NCI-H2227 treated with DMSO at 0.1 percent for 48 hours (cell line): ENCODE data around the gene IKZF1.

Experiments used
- DNase-seq: peaks from one replicate; lab custom pipeline; 2025; lab: John Stamatoyannopoulos, UW

The IKZF1 gene

DNA sequence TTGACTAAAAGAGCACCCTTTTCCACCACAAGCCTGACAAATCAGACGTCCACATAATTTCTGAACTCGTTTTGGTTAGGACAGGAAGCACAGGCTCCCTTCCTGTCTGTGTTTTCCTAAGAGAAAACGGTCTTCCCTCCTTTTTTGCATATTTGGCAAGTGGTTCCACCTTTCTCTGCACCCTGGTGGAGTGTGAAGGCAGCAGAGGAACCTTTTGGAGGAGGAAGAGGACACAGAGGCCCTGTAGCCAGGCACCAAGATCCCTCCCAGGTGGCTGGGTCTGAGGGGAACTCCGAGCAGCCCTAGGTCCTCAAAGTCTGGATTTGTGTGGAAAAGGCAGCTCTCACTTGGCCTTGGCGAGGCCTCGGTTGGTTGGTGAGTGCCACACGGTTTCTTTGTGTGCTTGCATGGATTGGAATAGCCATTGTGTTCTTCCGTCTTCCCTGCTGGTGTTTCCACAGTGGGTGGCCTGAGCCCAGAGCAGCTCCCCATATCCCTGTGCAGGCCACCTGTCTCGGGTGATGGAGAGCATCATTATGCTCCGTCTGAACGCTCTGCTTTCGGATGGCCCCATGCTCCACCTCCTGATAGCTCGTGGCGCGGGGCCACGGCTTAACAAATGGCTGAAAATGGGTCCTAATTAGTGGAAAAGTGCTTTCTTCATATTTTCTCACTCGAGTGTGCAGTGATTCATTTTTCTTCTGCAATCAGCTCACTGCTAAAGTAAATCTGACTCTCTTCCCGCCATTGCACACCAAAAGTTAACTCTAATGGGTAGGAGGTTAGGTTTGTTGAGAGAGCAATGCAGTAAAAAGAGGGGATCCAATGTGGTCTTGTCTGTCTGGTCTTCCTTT is 4.2 kb downstream of the IKZF1 start:
- no peak for DNase-seq

DNA sequence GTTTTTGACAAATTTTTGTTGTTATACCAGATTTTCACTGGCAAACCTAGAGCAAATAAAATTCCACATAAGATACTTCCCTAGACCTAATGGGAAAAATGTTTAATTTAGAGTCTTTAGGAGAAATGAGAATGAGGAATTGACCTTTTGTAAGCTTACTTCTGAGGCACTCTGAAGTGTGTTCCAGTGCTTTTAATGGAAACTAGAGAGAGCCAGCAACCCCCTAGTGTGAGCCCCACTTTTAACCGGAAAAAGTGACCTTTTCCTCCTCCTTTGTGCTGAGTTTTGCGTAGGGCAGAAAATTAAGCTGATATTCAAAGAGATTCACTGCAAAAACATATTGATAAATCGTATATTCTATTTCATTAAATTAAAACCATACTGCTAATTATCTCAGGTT is 5.2 kb downstream of the IKZF1 start:
- no peak for DNase-seq

DNA sequence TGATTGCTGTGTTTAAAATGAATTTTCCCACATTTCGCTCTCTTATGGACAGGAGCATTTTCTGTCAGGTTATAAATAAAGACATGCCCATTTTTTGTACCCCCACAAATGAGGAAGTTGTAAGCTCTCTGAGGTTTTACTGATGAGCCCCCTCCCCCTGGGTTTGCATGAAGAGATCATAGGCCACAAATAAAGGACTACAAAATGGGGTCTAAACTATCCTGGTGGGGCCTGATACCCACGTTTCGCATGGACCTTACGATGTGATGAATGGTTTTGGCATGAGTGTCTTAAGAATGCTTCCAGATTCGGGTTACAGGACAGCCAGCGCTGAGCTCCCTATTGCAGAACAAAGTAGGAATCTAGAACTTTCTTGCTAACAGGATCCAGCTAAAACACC is 5.8 kb downstream of the IKZF1 start:
- no peak for DNase-seq

DNA sequence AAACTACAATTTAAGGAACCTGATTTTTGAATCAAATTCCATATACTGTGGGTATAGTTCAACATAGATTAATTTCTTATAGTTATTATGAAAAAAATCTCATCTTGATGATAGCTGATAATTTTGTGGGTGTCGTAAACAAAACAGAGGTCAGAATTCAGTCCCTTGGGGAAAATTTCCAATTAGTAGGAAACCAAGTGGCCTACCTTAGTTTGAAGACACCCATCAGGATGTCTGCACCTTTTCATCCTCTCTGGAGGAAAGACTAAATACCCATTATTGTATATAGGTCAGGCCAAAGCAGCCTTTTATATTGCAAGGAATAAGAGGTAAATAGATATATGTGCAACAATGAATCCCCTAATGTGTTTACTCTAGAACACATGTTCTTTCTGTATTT is 6.4 kb downstream of the IKZF1 start:
- no peak for DNase-seq

DNA sequence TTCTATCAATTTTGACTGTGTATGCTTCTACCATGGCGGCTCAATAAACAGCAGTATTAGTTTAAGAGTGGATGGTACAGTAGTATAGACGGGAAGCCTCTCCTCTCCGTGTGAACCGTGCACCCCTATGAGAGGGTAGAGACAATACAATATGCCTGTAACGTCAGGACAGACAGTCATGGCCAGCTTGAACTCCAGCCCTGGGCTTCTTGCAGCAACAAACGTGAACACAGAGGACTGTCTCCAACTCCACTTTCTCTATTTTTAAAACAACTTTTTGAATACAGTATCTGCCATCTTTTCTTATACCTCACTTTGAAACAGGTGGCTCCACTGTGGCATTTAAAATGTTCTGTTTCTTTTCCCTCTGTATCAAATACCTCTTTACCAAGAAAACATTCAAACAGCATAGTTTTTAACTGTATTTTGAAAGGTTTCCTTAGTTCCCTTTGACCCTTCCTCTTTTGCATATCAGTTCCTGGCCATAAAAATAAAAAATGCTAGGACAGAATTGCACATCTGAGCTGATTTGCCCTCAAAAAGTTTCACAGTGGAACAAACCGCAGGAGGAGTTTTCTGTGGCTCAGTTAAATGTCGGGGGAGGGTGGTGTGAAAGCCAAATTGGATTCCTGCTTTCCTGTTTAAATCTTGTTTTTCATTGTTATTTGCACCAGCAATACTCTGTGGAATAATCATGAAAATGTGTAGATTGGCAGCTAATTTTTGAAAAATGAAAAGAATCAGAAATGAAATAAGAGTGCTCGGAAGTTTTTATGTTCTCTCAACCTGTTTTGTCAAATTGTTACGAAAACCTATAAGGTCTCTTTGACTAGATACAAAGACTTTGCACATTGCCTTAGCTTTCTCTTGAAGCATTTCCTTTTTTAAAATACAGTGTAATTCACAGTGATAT is 8.0 kb downstream of the IKZF1 start:
- no peak for DNase-seq

DNA sequence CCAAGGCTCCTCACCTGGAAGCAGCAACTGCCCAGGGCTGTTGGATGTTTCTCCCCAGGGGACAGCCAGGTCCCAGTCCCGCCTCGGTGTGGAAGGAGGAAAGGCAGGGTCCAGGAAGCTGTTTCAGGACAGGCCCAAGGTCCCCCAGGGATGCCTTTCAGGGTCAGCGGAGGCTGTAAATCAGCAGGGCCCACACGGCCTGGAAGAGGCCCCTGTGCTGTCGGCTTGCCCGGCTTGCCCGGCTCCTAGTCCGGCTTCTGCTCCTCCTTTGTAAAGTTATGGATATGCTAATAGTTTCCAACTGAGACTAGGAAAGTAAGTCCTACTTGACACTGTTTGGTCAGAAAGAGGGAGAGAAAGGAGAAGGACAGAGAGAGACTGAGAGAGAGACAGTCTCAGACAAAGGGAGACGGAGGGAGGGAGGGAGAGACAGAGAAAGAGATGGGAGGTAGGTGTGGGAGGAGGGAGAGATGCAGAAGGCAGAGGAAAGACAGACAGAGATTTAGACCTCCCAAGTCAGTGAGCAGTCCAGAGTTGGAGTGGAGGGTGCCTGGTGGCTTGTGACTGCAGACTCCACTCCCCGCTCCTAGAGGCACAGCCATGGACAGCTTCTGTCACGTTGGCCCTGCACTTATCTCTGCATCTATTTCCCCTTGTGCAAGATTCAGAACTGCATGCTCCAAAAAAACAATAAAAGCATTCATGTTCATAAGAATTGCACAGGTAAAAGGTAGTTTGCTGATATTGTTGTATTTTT is 10.5 kb downstream of the IKZF1 start:
- DNase-seq = no peak

DNA sequence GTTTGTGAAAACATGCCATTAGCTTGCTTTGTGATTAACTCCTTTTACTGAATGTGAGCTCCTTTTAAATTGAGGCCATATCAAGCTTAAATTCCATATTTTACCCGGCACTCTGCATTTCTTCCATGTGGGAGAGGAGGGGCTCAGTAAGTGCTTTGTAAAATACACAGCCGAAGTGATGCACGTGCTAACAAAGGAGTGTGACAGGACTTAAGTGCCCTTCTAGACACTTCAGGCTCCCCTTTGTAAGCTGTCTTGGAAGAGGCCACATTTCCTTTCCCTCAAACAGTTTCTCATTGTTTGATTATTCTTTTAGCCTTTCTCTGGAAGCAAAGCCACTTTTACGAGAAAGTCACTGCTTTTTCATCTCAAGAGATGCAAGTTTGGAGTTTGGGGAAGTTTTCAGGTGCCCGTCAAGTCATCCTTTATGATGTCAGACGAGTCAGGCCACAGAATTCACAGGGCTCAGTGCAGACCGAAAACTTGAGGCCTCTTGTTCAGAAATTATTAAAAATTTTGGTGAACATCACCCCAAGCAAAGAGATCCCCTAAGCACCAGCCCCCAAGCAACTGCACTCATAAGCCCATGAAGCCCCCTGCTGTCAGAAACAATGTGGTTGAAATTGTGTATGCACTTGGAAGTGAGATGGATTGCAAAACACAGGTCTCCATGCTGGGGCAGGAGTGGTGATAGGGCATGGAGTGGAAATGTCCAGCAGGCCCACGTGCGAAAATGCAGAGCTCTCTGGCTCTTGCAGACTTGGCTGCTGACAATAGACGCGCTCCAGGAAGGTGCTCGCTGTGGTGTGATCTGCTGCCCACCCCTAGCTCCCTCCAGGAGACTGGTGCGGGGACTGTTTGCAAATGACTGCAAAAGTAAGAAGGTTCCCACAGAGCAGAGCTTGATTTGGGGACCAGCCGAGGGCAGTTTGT is 11.5 kb downstream of the IKZF1 start:
- no peak for DNase-seq

DNA sequence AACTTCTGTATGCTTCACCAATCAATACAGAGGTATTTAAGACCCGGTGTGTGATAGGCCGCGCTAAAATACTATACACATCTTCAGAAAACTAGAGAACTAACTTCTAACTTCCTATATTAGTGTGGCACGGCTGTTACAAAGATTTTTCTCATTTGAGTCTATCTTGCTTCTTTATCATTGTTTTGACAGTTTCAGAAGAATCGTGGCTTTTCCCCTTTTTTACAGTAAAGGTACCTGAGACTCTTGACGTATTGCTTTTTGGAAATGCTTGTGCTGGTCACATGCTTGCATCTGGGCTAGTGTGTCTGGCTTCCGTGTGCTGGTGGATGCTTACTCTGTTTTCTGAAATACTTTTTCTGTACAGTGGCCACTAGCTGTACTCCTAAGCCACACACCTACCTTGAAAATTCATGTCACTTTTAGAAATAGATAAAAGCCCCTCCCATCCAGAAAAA is 12.7 kb downstream of the IKZF1 start:
- DNase-seq = no peak

DNA sequence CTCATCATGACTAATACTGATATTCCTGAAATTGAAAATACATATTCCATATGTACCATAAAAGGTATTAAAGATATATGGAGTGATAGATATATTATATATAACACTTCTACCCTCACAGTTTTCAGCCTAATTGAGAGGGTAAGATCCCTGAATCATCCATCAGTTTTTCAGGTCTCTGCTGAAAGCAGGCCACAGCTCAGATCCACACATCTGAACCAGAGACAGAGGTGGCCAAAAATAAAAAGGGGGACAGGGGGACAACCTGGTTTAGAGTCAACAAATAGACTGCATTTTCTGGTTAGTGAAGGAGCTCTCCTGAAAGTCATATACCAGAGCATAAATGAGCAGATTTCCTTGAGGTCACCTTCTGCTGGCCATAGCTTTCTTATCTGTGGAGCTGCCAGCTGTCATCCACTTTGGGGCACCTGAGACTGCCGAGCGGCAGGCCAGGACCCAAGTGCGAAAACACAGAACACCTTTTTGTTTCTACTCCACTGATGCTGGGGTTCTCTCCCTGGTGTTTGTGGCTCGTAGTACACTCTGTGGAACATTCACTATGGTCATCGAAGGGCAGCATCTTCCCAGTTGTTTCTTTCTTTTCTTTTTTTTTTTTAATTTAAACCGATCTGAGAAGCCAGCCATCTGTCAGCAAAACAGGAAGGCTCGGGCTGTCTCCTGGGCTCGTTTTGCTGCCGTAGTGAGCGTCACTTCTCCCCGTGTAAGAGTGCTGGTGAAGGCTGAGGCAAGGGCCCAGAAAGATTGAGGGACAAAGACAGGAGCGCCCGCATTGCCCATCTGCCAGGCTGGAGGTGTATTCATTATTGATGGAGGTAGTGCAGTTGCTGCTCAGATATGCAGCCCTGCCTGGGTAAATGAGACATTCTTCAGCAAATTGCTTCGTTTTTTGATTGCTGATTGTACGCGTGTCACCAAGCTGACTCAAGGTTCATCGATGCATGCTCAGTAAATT is 13.5 kb downstream of the IKZF1 start:
- no peak for DNase-seq

DNA sequence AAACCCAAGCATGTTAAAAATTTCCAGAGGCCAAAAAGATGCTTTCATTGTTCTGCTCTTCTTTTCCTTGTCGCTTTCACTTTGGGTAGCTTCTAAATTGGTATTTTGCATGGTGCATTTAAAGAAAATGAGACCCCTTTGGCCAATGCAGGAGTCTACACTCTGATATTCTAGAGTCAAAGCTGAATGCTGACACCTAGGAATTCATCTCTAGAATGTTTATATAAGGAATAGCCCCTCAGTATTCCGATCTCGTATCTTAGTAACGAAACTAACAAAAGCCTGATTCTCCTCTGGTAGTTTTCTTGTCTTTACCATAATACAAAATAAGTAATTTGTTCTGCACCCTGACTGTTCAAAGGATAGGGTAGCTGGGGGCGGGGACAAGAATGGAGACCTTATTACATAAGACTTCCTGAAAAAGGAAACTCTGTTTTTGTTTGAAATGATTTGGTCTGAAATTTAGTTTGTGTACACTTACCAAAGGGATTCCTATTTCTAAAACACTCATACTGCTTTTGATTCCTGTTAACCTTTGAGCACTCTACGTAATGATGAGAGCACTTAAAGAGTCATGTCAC is 17.1 kb downstream of the IKZF1 start:
- DNase-seq = no peak

DNA sequence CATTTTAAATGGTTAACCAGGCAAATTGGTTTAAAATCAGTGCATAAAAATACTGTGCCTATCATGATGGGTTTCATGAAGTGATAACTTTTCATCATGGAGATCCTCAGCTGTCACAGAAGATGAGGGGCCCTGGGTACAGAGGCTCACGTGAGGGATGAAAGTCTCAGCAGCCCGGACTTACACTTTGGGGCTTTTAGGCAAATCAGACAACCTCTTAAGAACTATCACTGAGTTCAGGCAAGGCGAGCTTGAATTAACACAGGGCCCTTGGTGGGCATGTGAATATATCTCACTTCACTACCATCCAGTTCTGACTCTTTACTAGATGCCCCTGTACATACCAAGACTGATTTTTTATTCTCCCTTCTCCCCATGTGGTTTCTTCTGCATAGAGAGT is 19.6 kb downstream of the IKZF1 start:
- DNase-seq = no peak

DNA sequence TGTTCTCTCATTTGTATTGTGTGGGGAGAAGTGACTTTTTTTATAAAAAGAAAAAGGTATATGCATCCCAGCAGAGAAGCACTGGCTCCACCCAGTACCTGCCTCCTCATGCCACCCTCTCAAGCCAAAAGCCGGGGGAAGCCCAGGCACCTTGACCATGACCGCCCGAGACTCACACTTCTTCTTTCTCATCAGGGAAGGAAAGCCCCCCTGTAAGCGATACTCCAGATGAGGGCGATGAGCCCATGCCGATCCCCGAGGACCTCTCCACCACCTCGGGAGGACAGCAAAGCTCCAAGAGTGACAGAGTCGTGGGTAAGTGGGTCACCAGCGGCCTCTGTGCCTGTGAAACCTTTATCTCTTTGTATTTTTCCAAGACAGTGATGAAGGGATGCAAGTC is 22.9 kb downstream of the IKZF1 start:
- no peak for DNase-seq

DNA sequence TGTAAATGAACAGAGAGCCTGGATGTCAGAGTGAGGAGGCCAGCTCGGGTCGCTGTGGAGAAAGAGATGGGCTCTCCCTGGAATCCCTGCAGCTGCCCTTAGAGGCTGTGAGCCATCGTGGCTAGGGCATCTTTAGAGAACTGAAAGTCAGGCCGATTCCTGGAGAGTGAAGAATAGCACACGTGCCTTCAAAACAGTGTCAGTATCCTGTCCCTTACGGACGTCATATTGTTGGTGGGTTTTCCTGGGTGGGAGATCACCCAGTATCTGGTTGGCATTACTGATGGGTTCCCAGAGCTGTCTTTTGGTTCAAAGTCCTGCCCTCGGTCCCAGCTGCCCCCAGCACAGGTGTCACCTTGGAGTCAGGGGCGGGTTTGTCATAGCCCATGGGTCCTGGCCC is 25.3 kb downstream of the IKZF1 start:
- DNase-seq = no peak

DNA sequence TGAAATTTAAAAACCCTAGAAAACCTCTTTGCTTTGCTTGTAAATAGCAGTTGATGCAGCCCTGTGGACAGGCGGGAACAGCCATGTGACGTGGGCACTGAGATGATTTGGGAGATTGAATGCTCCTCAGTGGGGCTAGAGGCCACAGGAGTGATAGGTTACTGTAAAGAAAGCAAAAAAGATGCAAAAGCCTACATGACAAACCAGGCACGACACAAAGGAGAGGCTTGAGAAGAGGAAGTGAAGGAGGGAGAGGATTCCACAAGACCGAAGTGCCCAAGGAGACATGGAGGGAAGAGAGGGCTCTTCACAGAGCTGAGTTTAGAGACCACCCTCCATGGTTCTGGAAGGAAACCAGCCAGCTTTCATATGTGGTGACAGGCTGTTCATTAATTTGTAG is 25.7 kb downstream of the IKZF1 start:
- DNase-seq = no peak

DNA sequence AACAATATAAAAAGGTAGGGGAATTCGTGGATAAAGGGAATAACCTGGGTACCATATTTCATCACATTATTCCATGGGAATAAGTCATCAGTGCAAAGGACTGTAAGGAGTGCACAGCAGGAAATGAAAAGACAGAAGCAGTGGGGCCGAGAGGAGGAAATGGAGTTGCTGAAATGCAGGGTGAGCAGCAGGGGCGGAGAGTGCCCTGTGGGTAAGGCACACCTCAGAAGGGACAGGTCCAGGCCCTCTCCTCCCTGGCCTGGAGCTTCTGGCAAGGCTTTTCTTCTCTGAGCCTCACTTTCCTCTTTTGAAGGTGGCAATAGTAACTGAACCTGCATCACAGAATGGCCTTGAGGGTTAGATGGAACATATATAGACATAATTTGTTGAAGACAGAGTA is 26.2 kb downstream of the IKZF1 start:
- DNase-seq = no peak

DNA sequence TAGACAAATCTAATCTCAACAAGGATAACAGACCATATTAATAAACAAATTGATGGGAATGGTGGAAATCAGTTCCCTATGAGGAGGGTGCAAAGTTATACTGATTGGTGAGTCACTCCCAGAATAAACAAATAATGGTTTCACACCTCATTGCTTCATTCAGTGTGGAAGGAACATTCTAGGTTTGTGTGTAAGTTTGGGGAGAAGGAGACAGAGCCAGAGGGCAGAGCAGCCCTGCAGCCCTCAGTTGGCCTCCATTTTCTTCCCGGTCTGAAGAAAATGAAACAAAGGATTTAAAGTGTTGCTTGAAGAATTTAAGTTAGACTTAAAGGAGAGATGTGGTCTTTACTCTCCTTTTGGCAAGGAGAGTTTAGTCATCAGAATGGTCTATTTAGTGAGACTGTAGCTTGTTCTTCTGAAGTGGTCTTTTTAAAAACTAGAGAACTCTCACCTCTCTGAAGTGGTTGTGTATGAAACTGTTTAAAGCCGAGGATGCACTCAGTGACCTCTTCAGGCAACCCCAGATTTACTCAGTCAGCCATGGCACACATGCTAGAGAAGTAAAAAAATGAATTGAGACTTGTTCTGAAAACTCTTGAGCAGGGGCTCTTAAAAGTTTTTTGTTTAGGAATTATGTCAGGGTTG is 27.2 kb downstream of the IKZF1 start:
- no peak for DNase-seq

DNA sequence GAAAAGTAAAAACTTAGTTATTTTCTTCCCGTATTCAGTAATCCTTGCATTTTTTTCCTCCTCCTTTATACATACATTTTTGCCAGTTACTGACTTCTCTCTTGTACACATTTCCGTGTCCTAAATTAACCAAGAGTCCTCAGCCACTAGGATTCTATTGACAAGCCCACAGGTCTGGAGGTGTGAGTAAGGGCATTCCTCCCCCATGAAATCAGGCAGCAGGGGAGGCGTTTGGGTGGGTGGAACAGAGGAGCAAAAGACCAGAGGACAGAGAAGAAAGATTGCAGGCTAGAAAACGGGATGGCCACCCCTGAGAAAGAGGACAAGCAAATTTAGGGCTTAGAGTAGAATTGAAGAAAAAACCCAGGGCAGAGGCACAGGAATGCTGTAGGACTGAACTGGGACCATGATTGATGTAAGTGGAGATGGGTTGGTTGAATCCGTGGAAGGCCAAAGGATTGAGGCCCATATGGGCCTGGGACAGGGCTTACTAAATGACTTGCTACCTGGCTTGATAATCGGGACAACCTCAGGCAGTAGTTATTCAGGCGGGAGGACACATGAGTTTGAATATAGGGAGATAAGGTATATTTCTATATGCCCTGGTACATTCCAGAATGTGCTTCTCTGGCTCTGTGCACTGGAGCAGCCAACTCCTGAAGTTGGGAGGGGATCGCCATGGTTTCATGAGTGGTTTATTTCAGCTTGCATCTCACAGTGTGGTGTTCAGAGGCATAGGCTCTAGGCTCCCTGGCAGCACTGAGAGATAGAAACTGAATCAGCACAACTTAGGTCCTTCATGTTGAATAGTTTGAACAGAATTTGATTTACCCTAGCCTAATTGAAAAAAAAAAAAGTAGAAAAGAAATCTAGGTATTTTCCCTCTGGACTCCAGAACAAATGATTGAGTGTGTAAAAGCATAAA is 28.0 kb downstream of the IKZF1 start:
- no peak for DNase-seq

DNA sequence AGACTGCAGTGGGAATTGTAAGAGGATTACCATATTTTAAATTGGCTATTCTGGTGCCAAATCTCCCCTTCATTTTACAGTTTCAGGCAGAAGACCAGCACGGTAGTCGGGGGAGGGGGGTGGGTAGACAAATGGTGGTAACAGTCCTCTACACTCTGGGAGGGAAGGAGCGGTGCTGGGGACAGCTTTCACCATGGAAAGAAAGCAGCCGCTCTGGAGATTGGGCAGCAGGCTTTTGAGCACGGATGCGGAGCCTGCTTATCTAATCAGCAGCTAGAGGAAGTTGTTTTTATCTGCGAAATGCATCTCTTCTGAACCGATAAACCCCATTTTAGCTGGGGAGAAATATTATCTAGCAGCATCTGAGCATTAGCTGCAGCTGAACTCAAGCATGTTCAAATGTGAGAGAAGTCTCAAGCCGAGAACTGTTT is 28.7 kb downstream of the IKZF1 start:
- DNase-seq = no peak
